GM19239 (cell line): Measurements from ENCODE around the gene CCRL2.
"Not testable (repeated sequence)": the region's sequence is repeated elsewhere in the genome, so short reads cannot be mapped to it uniquely, and the experiment has no call there.

Experiments
- DNase-seq: peaks from one replicate; pipeline ENCODE4 v3.0.0; 2011; ENCODE audit warnings: low spot score; ENCODE audit not compliant: insufficient read length
- FAIRE-seq: peaks from 2 replicates; lab custom pipeline; 2011; peaks lifted over from hg19 to GRCh38; lab: Jason Lieb, UNC

The CCRL2 gene

DNA sequence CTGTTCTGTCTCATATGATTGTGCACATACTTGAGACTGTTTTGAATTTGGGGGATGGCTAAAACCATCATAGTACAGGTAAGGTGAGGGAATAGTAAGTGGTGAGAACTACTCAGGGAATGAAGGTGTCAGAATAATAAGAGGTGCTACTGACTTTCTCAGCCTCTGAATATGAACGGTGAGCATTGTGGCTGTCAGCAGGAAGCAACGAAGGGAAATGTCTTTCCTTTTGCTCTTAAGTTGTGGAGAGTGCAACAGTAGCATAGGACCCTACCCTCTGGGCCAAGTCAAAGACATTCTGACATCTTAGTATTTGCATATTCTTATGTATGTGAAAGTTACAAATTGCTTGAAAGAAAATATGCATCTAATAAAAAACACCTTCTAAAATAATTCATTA is 31.2 kb upstream of the CCRL2 start:
- no peak for FAIRE-seq
- DNase-seq = no peak

DNA sequence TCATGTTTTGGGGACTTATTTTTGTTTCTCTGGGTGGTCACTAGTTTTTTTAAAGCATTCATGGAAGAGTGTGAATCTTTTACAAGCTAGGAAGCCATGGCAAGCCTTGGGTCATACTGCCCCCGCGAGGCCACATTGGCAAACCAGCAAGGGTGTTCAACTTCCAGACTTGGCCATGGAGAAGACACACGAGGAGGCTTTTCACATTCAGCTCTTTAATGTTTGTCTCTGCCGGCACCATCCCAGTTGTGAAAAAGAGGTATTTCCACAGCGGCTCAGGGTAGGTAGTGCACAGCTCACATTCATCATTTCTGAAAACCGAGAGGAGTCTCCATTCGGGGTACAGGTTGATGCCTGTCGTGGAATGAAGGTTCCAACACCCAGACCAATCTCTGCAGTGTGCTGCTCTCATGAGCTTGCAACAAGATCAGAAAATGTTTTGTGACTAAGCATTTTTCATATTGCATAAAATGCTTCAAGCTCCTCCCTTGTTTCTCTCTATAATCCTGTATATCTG is 28.6 kb upstream of the CCRL2 start:
- DNase-seq = no peak
- peak; percentile 96 for FAIRE-seq

DNA sequence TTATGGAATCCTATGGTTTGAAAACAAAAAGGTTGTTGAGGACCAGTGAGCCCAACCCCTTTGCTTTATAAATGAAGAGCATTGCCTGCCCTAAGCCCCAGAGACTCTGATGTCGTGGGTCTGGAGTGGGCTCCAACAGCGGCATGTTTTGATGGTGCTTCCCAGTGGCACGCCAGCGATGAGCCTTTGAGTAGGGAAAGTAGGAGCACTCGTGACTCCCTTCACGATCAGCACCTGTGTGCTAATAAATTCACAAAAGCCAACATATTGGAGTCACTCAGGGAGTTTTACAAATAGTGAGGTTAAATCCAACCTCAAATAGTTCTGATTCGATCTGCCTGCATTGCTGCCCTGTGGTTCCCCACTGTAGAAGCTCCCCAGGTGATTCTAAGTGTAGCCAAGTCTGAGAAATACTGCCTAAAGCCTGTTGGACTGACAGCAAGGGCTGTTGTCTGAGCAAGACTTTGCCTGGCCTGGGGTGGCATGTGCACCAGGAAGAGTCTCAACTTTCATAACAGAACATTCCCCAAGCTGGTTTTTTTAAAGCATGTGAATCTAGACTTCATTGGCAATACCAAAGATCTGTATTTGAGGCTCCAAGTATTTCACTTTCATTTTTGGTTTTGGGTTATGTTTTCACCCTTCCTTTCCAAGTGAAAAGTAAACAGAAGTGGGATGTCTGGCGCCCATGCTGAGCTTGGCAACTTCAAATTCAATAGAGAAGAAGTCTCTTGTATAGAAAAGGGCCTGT is 26.4 kb upstream of the CCRL2 start:
- DNase-seq (no peak), FAIRE-seq (peak; percentile 84)

DNA sequence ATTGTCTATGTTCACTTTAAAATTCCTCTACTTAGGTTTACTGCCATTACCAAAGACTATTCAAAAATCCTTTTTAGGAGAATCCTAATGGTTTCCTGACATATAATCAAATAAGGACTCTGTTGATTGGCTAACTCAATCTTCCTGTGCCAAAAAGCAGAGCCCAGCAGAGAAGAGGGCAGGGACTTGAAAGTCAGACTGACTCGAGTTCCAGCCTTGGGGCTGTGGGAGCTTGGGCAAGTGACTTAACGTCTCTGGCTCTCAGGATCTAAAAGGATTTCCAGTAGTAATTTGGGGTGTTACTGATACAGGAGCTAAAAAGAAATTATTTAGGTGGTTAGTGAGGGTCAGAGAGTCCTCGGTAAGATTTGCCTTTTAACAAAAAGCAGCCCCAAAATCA is 25.4 kb upstream of the CCRL2 start:
- no peak for FAIRE-seq
- DNase-seq = no peak

DNA sequence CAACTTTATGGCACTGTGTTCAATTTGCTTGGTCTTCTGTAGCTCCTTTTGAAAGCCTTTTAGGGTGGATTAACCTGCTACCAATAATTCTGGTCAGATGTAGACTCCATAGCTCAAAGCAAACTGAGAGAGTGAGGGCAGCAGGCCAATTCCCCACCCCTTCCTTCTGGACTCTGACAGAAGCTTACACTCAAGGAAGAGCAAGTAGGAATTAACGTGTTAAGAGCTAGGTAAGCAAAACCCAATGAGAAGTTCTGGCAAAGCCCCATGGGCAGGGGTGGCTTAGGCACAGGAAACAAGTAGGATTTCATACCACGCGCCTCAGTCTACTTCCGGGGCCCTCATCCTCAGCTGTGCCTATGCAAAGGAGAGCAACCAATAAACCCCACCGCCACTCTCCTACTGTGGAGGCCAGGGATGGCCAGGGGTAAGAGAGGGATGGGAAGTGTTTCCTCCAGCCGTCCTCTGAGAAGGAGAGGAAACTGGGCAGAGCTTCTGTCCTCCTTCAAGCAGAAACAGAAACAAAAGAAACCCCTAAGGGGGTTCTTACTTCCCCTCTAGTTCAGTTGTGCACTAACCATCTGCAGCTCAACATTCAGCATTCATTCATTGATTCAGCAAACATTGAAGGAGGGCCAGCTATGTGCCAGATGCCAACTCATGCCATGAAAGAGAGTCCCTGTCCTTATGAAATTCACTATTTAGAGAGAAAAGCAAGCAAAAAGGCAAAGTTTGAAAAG is 23.7 kb upstream of the CCRL2 start:
- FAIRE-seq = peak; percentile 79
- no peak for DNase-seq

DNA sequence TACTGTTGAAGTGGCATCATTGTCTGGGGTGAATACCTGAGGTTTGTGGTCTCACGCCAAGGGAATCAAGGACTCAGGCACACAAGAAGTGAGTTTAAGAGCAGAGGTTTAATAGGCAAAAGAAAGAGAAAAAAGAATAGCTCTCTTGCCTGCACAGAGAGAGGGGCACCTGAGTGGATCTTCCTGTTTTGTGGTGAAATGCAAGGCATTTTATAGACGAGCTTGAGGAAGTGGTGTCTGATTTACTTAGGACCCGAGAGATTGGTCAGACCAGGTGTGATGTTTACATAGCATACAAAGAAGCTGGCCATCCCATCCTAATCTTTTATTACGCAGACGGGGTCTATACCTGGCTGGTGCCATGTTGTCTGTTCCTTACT is 23.1 kb upstream of the CCRL2 start:
- FAIRE-seq (no peak), DNase-seq (no peak)

DNA sequence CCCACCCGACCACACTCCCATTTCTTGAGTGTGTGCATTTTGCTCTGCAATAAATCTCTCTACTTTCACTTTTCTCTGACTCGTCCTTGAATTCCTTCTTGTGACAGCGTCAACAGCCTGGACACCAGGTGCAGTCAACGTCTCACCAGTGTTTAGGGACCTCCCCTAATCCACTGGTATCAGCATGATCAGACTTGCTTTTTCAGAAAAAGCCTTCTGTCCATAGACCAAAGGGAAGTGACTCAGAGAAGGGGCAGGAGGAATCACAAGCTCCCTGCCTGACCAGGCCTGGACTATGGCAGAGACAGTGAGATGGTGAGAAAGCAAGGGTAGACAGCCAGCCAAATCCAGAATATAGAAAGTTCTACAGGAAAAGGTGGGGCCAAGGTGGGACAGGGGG is 20.9 kb upstream of the CCRL2 start:
- FAIRE-seq = no peak
- no peak for DNase-seq

DNA sequence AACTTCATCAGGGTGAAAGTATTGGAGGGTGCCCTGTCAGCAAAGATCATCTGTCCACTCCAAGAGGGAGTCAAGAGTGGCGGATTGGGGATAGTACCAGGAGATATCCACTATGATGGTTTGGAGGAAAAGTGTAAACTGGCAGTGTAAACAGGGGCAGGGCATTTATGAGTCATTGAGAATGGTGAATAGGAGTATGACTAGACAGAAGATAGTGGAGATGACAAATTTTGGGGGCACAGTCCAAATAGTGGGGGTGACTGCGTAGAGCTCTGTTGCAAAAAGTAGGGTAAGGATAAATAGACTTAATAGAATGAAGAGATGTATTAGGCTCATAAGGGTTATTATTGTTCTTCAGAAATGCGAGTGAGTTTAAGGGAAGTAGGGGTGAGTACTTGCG is 18.2 kb upstream of the CCRL2 start:
- FAIRE-seq, DNase-seq: not testable (repeated sequence)

DNA sequence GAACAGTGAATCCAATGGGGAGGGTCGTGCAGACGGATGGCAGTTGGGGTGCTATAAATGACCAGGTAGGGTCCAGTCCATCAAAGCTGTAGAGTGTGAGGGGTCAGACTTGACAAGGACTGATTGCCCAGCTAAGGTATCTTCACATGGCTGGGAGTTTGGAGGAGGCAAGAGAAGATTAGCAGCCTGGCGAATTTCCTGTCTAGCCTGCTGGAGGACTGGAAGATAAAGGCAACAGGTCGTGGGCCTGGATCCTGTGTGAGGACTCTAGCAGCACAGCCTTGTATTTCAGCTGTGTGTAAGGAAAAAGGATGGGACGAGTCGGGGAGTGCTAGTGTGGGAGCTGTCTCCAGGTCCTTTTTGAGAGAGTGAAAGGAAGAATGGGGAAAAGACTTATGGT is 17.8 kb upstream of the CCRL2 start:
- FAIRE-seq (no peak), DNase-seq (no peak)

DNA sequence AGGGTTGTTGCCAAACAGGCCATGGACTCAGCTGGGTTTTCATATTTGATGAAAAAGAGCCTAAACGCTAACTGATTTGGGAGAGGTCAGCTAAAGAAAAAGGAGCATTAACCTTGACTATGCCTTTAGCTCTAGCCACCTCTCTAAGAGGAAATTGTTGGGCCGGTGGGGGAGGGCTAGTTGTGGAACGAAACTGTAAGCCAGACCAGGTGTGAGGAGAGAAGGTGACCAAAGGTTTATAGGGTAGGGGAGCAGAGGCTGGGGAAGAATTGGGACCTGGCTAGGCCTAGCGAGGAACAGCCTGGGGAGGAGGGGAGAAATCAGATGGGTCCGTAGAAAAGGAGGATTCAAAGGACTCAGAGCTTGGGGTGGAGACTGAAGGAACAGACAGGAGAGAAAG is 15.5 kb upstream of the CCRL2 start:
- not testable (repeated sequence) for DNase-seq, FAIRE-seq

DNA sequence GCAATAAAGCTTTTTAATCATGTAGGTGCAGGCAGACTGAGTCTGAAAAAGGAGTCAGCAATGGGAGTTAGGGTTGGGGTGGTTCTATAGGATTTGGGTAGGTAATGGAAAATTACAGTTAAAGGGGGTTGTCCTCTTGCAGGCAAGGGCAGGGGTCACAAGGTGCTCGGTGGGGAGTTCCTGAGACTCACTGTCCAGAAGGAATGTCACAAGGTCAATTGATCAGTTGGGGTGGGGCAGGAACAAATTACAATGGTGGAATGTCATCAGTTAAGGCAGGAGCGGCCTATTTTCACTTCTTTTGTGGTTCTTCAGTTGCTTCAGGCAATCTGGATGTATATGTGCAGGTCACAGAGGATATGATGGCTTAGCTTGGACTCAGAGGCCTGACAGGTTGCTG is 14.0 kb upstream of the CCRL2 start:
- FAIRE-seq (no peak), DNase-seq (no peak)

DNA sequence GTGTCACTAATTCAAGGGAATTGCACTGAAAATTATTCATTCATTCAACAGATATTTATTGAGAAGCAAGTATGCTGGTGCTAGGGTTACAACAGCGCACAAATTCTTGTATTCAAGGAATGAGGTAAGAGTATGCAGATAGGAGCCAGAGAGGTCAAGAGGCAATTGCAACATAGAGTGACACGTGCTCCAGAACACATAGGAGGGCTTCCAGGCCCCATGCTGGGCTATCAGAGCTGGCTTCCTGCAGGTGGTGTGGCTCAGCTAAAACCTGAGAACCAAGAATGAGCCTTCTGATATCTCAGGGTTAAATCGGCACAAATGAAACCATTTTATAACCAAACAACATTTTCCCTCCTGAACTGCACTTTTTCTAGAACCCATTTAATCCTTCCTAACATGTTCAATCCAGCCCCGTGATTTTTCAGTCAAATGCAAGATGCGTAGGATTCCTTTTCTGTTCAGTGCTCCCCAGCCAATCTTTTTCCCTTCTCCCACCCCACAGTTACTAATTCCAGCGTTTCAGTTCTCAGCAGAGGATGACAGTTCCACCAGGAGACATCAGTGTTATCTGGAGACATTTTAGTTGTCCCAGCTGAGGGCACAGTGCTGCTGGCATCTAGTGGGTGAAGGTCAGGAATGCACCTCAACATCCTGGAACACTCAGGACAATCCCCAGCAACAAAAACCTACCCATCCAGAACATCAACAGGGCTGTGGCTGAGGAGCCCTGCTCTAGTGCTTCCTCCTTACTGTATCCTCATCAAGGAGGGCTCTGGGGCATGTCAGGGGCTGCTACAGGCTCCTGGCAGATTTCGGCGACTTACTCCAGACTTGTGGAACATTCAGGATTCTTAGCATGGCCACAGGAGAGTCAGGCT is 13.3 kb upstream of the CCRL2 start:
- no peak for FAIRE-seq
- DNase-seq = no peak

DNA sequence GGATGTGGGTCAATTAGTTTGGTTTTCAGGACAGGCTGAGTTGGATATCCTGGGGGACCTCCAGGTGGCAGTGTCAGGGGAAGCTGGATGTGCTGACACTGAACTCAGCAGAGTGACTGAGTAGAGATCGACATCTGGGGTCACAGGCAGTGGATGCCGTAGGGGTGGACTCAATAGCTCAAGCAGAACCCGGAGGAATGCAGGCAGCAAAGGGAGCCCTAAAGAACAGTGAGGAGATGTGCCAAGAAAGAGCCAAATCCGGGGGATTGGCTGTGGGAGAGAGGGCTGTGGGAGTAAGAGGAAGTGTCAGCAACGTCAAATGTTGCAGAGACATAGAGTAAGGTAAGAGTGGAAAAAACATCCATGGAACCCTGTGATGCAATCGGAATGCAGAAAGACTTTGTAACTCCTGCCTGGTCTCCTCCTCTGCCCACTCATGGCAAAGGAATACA is 11.8 kb upstream of the CCRL2 start:
- DNase-seq (no peak), FAIRE-seq (no peak)

DNA sequence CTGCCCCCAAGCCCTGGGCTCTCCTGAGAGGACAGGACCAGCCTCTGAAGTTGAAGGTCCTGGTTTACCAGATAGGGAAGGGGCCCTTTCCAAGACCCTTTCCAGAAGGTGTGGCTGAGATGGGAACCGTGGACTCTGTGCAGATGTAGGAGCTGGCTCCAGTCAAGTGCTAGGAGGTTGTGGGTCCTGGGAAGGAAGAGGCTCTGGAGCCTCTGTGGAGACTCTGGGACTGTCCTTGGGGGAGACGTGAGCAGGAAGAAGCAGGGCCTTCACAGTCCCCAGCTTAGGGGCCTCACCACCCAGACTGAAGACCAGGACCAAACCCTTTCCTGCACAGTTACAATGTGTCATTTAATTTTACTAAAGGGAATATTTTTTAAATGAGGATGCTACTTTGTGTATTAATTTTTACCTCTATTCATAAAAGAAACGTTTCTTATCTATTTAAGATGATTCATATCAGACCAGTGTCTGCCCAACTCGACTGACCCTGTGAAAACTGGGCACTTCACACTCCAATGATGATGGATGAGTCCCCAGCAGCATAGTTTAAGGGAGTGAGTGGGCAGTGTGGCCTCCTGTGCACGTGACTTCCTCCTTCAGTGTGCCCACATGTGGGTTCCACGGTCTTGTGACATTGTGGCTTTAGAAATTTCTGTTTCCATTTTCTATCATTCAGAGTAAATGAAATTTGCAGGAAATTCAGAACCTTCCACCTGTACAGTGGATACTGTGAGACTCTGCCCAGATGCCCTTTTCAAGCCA is 11.1 kb upstream of the CCRL2 start:
- no peak for DNase-seq
- no peak for FAIRE-seq

DNA sequence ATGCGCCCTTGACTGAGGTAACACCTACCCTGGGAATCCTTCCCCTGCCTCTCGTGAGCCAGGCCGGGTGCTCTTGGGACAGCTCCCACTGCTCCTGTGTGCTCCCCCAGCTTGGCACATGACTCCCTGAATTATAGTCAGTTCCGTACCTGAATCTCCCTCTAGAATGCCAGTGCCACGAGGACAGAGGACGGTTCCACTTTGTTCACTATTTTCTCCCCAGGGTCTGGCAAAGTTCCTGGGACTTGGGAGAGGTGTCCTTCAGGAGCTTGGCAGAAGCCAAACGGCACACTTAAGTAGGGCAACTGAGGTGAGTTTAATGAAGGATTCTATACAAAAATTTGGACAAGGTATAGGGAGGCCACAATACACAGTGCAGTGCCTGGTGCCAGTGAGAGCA is 9.9 kb upstream of the CCRL2 start:
- FAIRE-seq (no peak), DNase-seq (no peak)

DNA sequence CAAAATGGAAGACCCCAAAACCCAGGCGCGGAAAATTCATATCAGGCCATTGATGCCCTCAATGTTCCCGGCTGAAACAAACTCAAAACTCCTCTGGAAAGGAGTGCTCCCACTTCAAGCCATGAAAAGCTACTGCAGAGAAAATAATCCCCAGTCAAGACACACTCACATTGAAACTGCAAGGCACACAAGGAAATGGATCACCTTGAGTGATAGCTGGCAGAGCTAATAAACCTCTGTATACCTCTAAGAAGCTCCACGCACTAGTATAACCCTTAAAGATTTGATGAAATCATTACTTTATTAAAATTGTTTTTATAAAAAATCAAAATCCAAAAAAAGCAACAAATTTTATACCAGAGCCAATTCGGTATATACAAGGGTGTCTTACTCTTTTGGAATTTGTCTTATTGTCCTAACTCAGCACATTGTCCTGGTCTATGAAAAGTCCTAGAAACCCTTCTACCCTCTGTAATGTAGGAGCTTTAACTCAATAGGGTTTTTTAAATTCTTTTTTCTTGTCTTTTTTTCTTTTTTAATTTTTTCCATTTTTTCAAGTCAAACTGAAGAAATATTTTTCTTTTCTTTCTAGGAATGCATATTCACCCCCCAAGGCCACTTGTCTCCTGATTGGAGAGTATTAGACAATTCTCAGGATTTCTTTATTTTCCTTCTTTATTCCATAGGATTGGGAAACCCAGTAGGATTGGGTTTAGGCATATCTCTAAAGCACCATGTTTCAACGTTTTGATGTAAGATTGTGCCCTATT is 8.7 kb upstream of the CCRL2 start:
- no peak for FAIRE-seq
- no peak for DNase-seq

DNA sequence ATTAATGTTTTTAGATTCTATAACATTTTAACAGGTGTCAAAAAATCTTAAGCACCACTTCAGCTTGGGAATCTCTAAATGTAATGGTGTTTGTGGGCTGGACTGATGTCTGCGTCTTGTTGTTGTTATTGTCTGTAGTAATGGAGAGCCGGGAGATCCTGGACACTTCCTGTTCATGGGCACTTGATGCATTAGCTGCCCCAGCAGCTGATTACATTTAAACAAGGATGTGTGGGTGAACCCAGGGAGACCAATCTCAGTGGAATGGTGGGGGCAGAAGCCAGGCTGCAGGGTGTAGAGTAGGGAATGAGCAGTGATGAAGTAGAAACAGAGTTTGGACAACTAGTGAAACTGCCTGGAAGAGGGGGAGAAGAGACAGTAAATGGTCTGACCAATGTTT is 8.0 kb upstream of the CCRL2 start:
- DNase-seq (no peak), FAIRE-seq (no peak)

DNA sequence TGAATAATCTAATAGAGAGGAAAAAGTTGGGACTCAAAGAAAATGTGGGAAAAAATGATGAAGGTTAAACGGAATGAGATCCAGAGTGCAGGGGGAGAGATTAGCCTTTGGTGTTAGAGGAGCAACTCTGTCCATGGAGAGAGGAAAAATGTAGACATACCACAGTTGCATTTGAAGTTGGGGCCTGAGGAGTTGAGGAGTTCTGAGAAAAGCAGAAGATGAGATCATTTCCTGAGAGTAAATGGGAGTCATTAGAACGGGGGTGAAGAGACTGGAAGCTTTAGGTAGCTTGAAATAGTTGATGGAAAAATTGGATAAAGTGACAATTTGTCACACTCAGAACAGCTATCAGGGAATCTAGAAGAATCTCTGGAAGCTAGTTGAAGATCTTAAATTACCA is 7.5 kb upstream of the CCRL2 start:
- DNase-seq = no peak
- no peak for FAIRE-seq

DNA sequence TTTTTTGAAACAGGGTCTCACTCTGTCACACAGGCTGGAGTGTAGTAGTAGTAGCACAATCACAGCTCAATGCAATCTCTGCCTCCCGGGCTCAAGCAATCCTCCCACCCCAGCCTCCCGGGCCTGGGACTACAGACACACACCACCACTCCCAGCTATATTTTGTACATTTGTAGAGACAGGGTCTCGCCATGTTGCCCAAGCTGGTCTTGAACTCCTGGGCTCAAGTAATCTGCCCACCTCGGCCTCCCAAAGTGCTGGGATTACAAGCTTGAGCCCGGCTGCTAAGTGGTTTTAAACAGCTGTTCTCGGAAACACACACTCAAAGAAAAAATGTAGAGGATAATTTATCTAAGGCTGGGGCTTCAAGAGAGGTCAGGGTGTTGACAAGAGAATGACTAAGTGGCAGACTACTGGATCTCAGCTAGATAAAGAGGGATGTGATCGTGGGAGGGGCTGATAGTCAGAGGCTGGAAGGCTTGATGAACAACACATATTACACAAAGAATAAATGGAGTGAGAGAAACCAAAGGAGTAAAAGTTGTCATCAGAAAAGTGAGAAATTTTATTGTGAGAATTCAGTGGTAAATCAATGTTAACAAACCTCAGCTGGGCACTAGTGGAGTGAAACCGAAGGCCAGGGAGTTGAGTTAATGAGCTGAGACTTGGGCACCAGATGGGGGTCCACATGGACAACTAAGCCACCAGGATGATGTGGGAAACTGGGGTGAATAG is 6.9 kb upstream of the CCRL2 start:
- no peak for DNase-seq
- no peak for FAIRE-seq
